HCT116 (cell line): ENCODE data around the gene QKI. TPM values are rescaled to one million over a fixed set of nuclear protein-coding genes. Genes with fewer than 3 reads are reported as not detected.
"Not testable (repeated sequence)": the region's sequence is repeated elsewhere in the genome, so short reads cannot be mapped to it uniquely, and the experiment has no call there.

Experiments used
- ATAC-seq: fragments of 200-7000 bp; cut with Tn5 transposase; 2 replicates; pipeline ENCODE4 v1.9.1; 2020; ENCODE audit warnings: mild to moderate bottlenecking, moderate library complexity
- BruUV-seq: library from RNA; stranded (reverse); fragments of 400-500 nt; replicated peaks from 2 replicates; lab custom pipeline; 2021; lab: Mats Ljungman, UMichigan
- CTCF ChIA-PET: fragments of 300-600 bp; sonication (Branson Sonifier 250); formaldehyde crosslinking; loops from one replicate; lab custom pipeline; 2021; ENCODE audit warnings: antibody characterized with exemption; lab: Charles Lee
- POLR2A ChIA-PET: fragments of 300-600, 350-600 bp; sonication (Branson Sonifier 250); formaldehyde crosslinking; loops from one replicate; lab custom pipeline; 2021; ENCODE audit warnings: antibody characterized with exemption; lab: Charles Lee
- RAD21 ChIA-PET, 2 experiments: fragments of 300-600 bp; sonication (Branson Sonifier 250); formaldehyde crosslinking; loops; one replicate each; lab custom pipeline; 2023; ENCODE audit warnings: low total read pairs in 2 of 2; ENCODE audit not compliant: uncharacterized antibody in 2 of 2, unreplicated experiment in 2 of 2, low non-redundant PET in 1 of 2; lab: Charles Lee
- DNase-seq: peaks from one replicate; pipeline ENCODE4 v3.0.0-alpha.2; 2010; ENCODE audit warnings: low read depth, low spot score
- H2AFZ ChIP-seq: fragments of 200-600 bp; shearing (Covaris generic), sonication (generic); 2 replicates; pipeline ENCODE4 v1.6.1; 2017; ENCODE audit warnings: low read depth, mixed run types, mixed read lengths, antibody characterized with exemption, low read length; ENCODE audit not compliant: poor library complexity, severe bottlenecking
- H3K27ac ChIP-seq: 2 replicates; pipeline ENCODE4 v1.5.1; 2012; ENCODE audit warnings: low read depth, low read length
- H3K27me3 ChIP-seq: fragments of 200-600 bp; sonication (generic); 2 replicates; pipeline ENCODE4 v1.6.1; 2016; ENCODE audit warnings: mixed run types, low read length, mixed read lengths; ENCODE audit not compliant: insufficient read depth
- H3K36me3 ChIP-seq, 2 experiments: fragments of 200-500 bp in 1 of 2; fragments of 200-600 bp in 1 of 2; sonication (Bioruptor generic) in 1 of 2; sonication (generic) in 1 of 2; 2 replicates each; pipeline versions ENCODE4 v1.5.1 to v1.6.1; 2014 to 2016; ENCODE audit warnings: low read length in 2 of 2, inconsistent platforms in 1 of 2, mixed read lengths in 1 of 2, mixed run types in 1 of 2; ENCODE audit not compliant: insufficient read depth in 2 of 2, control insufficient read depth in 1 of 2
- H3K4me1 ChIP-seq, 2 experiments: fragments of 200-600 bp in 1 of 2; sonication (generic) in 1 of 2; 2 replicates each; pipeline versions ENCODE4 v1.5.1 to v1.6.1; 2012 to 2017; ENCODE audit warnings: low read length in 2 of 2, inconsistent platforms in 1 of 2, mild to moderate bottlenecking in 1 of 2, mixed read lengths in 1 of 2, mixed run types in 1 of 2, moderate library complexity in 1 of 2; ENCODE audit not compliant: insufficient read depth in 2 of 2, control insufficient read depth in 1 of 2
- H3K4me2 ChIP-seq: fragments of 200-600 bp; sonication (generic); 2 replicates; pipeline ENCODE4 v1.6.1; 2017; ENCODE audit warnings: mixed run types, low read length, mixed read lengths
- H3K4me3 ChIP-seq, 2 experiments: fragments of 200-600 bp in 1 of 2; sonication (generic) in 1 of 2; replicated peaks in 1 of 2; 2 replicates each; pipeline ENCODE4 v1.5.1; 2011 to 2016; ENCODE audit warnings: low read length in 2 of 2, control low read depth in 1 of 2, low read depth in 1 of 2, mild to moderate bottlenecking in 1 of 2, mixed read lengths in 1 of 2, mixed run types in 1 of 2
- H3K79me2 ChIP-seq: fragments of 200-600 bp; sonication (generic); 2 replicates; pipeline ENCODE4 v1.6.1; 2017; ENCODE audit warnings: mild to moderate bottlenecking, mixed run types, low read length, moderate library complexity, mixed read lengths; ENCODE audit not compliant: insufficient read depth
- H3K9ac ChIP-seq: fragments of 200-600 bp; sonication (generic); 2 replicates; pipeline ENCODE4 v1.6.1; 2016; ENCODE audit warnings: low read length, mixed read lengths
- H3K9me2 ChIP-seq: fragments of 200-600 bp; sonication (generic), shearing (Covaris generic); 2 replicates; pipeline ENCODE4 v1.6.1; 2017; ENCODE audit warnings: mixed run types, mild to moderate bottlenecking, moderate library complexity; ENCODE audit not compliant: insufficient read depth
- H3K9me3 ChIP-seq, 2 experiments: fragments of 200-500 bp in 1 of 2; fragments of 200-600 bp in 1 of 2; sonication (Bioruptor generic) in 1 of 2; sonication (generic) in 1 of 2; 2 replicates each; pipeline ENCODE4 v1.6.1; 2014 to 2017; ENCODE audit warnings: low read length in 2 of 2, mixed read lengths in 2 of 2, inconsistent platforms in 1 of 2, low read depth in 1 of 2, mild to moderate bottlenecking in 1 of 2, mixed run types in 1 of 2, moderate library complexity in 1 of 2; ENCODE audit not compliant: control insufficient read depth in 1 of 2, insufficient read depth in 1 of 2
- H4K20me1 ChIP-seq: fragments of 200-600 bp; sonication (generic), shearing (Covaris generic); 2 replicates; pipeline ENCODE4 v1.6.1; 2017; ENCODE audit warnings: mixed run types, mild to moderate bottlenecking, moderate library complexity; ENCODE audit not compliant: insufficient read depth
- CBX3 ChIP-seq: IDR thresholded peaks from 2 replicates; pipeline ENCODE4 v1.6.1; 2012; ENCODE audit warnings: low read depth
- CEBPB ChIP-seq: IDR thresholded peaks from 2 replicates; pipeline ENCODE4 v1.6.1; 2012; ENCODE audit warnings: low read depth
- POLR2A ChIP-seq: IDR thresholded peaks from 2 replicates; pipeline ENCODE4 v1.7.0; 2011; ENCODE audit warnings: borderline replicate concordance; ENCODE audit not compliant: insufficient read depth, insufficient read length; ENCODE audit errors: extremely low read depth
- POLR2AphosphoS5 ChIP-seq: IDR thresholded peaks from 2 replicates; pipeline ENCODE4 v1.6.1; 2011; ENCODE audit warnings: mild to moderate bottlenecking, low read depth, low read length, moderate library complexity
- SP1 ChIP-seq: IDR thresholded peaks from 2 replicates; pipeline ENCODE4 v1.6.1; 2012; ENCODE audit warnings: low read depth
- TCF7L2 ChIP-seq: IDR thresholded peaks from 2 replicates; pipeline ENCODE4 v1.7.0; 2011; ENCODE audit warnings: borderline replicate concordance, inconsistent platforms; ENCODE audit not compliant: insufficient read depth, insufficient read length; ENCODE audit errors: extremely low read depth
- ZFX ChIP-seq: fragments of 450-650 bp; IDR thresholded peaks from 2 replicates; pipeline ENCODE4 v1.6.1; 2017
- intact Hi-C: fragments of 100-400 bp; cut with micrococcal nuclease; formaldehyde crosslinking; loops from 2 replicates; pipeline ENCODE4 v1.10.0; 2022
- total RNA-seq: library from RNA; stranded (reverse); gene quantifications from one replicate; pipeline ENCODE4 v1.2.1, GENCODE V29; 2021; ENCODE audit not compliant: unreplicated experiment

The QKI gene
- total RNA-seq, 1 experiment from 2014 or later: 35.3 TPM

GRCh38 chr6:163438940-163439335 lies 24.4 kb downstream of the QKI start:
- RAD21 ChIA-PET: no interaction called here
- H3K9me3 ChIP-seq: no peaks in the 10 kb centered on the region
- no peak overlapping the region for H3K4me2 ChIP-seq
- no peak overlapping the region for H3K4me3 ChIP-seq
- no peak for TF ChIP-seq TCF7L2
- no peak for TF ChIP-seq POLR2AphosphoS5
- TF ChIP-seq POLR2A: no peak
- TF ChIP-seq SP1: no peak
- no peak for TF ChIP-seq ZFX
- no peak for TF ChIP-seq CBX3
- no peak for TF ChIP-seq CEBPB
- TF ChIP-seq, all 23 proteins: peak for 0
- H3K27me3 ChIP-seq: no peaks in the 10 kb centered on the region
- no peak overlapping the region for H3K27ac ChIP-seq
- DNase-seq (no peak), ATAC-seq (no peak)
- BruUV-seq: no TSS peak
- H3K79me2 ChIP-seq: peaks cover 70% of the 10 kb centered on the region
- no peak overlapping the region for H3K9ac ChIP-seq
- H3K4me1 ChIP-seq: no peaks in the 10 kb centered on the region
- no peaks in the 10 kb centered on the region for H3K9me2 ChIP-seq
- intact Hi-C loops: no loop called here
- ChIA-PET POLR2A (no interaction called here), CTCF (no interaction called here)
- no peaks in the 10 kb centered on the region; the same call in 1 of the 2 replicates for H4K20me1 ChIP-seq
- H2AFZ ChIP-seq: no peak overlapping the region
- H3K36me3 ChIP-seq: no peaks in the 10 kb centered on the region

GRCh38 chr6:163439390-163439789 lies 24.9 kb downstream of the QKI start:
- H2AFZ ChIP-seq, H3K4me1 ChIP-seq, H3K27me3 ChIP-seq, POLR2A ChIA-PET, H3K9me3 ChIP-seq, RAD21 ChIA-PET, H3K4me2 ChIP-seq, DNase-seq, H3K9me2 ChIP-seq, H3K9ac ChIP-seq, ATAC-seq, CTCF ChIA-PET, H3K36me3 ChIP-seq, intact Hi-C loops, H3K27ac ChIP-seq, H4K20me1 ChIP-seq, H3K4me3 ChIP-seq, BruUV-seq: not testable (repeated sequence)
- H3K79me2 ChIP-seq: peaks cover 71% of the 10 kb centered on the region
